Ectodermal cell (in vitro differentiated cells): ENCODE data around the gene C10orf90.

Experiments
- H3K27ac ChIP-seq: 2 replicates; pipeline ENCODE4 v1.7.0; 2013; ENCODE audit warnings: mild to moderate bottlenecking, low read depth, low read length; ENCODE audit not compliant: insufficient read depth, poor library complexity, severe bottlenecking
- H3K27me3 ChIP-seq: 2 replicates; pipeline ENCODE4 v1.7.0; 2013; ENCODE audit warnings: mild to moderate bottlenecking, low read length; ENCODE audit not compliant: insufficient read depth, control insufficient read depth, poor library complexity, severe bottlenecking
- H3K36me3 ChIP-seq: one replicate; pipeline ENCODE4 v1.7.0; 2013; ENCODE audit warnings: low read length; ENCODE audit not compliant: control insufficient read depth, insufficient read depth
- H3K4me1 ChIP-seq: one replicate; pipeline ENCODE4 v1.7.0; 2013; ENCODE audit warnings: low read length; ENCODE audit not compliant: control insufficient read depth, insufficient read depth
- H3K4me3 ChIP-seq: 2 replicates; pipeline ENCODE4 v1.7.0; 2013; ENCODE audit warnings: low read depth, low read length, control low read depth; ENCODE audit not compliant: insufficient read depth
- H3K9me3 ChIP-seq: 2 replicates; pipeline ENCODE4 v1.7.0; 2013; ENCODE audit warnings: mild to moderate bottlenecking, low read length, moderate library complexity; ENCODE audit not compliant: control insufficient read depth
- WGBS, 2 experiments: methylation state at CpG; one replicate each; pipeline ENCODE4 v1.1.7; 2013; ENCODE audit warnings: missing lambda C conversion rate in 2 of 2; 5-methylcytosine and 5-hydroxymethylcytosine counted together

C10orf90 gene

GRCh38 chr10:126696684-126697083 is 26.2 kb upstream of the C10orf90 start:
- Histone ChIP-seq H3K9me3 (no peaks in the 10 kb centered on the region), H3K27ac (no peak overlapping the region), H3K4me3 (no peak overlapping the region), H3K36me3 (no peaks in the 10 kb centered on the region), H3K27me3 (no peaks in the 10 kb centered on the region), H3K4me1 (no peaks in the 10 kb centered on the region)
- WGBS, 2 experiments = 77 to 84% methylated on average over 1 of the region's 1 CpG

- Histone ChIP-seq H3K27ac (no peak overlapping the region), H3K4me1 (peaks cover 12% of the 10 kb centered on the region), H3K27me3 (no peaks in the 10 kb centered on the region), H3K36me3 (no peaks in the 10 kb centered on the region), H3K4me3 (no peak overlapping the region), H3K9me3 (no peaks in the 10 kb centered on the region)
- WGBS, 2 experiments = 39 to 71% methylated on average over 1 of the region's 1 CpG
These were observed 21.0 kb upstream of the C10orf90 start for GRCh38 chr10:126691456-126691855.

GRCh38 chr10:126690534-126690933 is 20.0 kb upstream of the C10orf90 start:
- WGBS, 2 experiments = 51 to 64% methylated on average over 2 of the region's 2 CpGs
- no peaks in the 10 kb centered on the region for H3K9me3 ChIP-seq
- H3K27me3 ChIP-seq = no peaks in the 10 kb centered on the region
- no peaks in the 10 kb centered on the region for H3K36me3 ChIP-seq
- H3K27ac ChIP-seq = no peak overlapping the region
- peaks cover 12% of the 10 kb centered on the region for H3K4me1 ChIP-seq
- H3K4me3 ChIP-seq = no peak overlapping the region

GRCh38 chr10:126689461-126689994 is 19.0 kb upstream of the C10orf90 start:
- Histone ChIP-seq H3K27ac (no peak overlapping the region), H3K27me3 (no peaks in the 10 kb centered on the region), H3K4me3 (no peak overlapping the region), H3K9me3 (no peaks in the 10 kb centered on the region), H3K4me1 (peaks cover 12% of the 10 kb centered on the region), H3K36me3 (no peaks in the 10 kb centered on the region)
- 91 to 92% methylated on average over 4 of the region's 4 CpGs for WGBS, 2 experiments

- Histone ChIP-seq H3K9me3 (no peaks in the 10 kb centered on the region), H3K27me3 (no peaks in the 10 kb centered on the region), H3K27ac (peak overlapping the region; percentile 33), H3K36me3 (no peaks in the 10 kb centered on the region), H3K4me1 (peaks cover 12% of the 10 kb centered on the region), H3K4me3 (no peak overlapping the region)
- WGBS, 2 experiments = 31 to 36% methylated on average over 10 of the region's 10 CpGs
These were observed 16.7 kb upstream of the C10orf90 start for GRCh38 chr10:126687121-126687606.

GRCh38 chr10:126686719-126687118 is 16.2 kb upstream of the C10orf90 start:
- Histone ChIP-seq H3K27me3 (no peaks in the 10 kb centered on the region), H3K27ac (peak overlapping the region; percentile 33), H3K36me3 (no peaks in the 10 kb centered on the region), H3K9me3 (no peaks in the 10 kb centered on the region), H3K4me3 (no peak overlapping the region), H3K4me1 (peaks cover 12% of the 10 kb centered on the region)
- 84% methylated on average over 7 of the region's 7 CpGs for WGBS, 2 experiments

GRCh38 chr10:126686268-126686667 is 15.8 kb upstream of the C10orf90 start:
- Histone ChIP-seq H3K4me3 (no peak overlapping the region), H3K27me3 (no peaks in the 10 kb centered on the region), H3K9me3 (no peaks in the 10 kb centered on the region), H3K27ac (no peak overlapping the region), H3K4me1 (peaks cover 12% of the 10 kb centered on the region), H3K36me3 (no peaks in the 10 kb centered on the region)
- 63 to 70% methylated on average over 3 of the region's 3 CpGs for WGBS, 2 experiments

GRCh38 chr10:126685756-126686155 is 15.3 kb upstream of the C10orf90 start:
- Histone ChIP-seq H3K27ac (no peak overlapping the region), H3K9me3 (no peaks in the 10 kb centered on the region), H3K27me3 (no peaks in the 10 kb centered on the region), H3K4me3 (no peak overlapping the region), H3K4me1 (peaks cover 12% of the 10 kb centered on the region), H3K36me3 (no peaks in the 10 kb centered on the region)
- 92 to 94% methylated on average over 4 of the region's 4 CpGs for WGBS, 2 experiments

GRCh38 chr10:126684171-126684745 is 13.8 kb upstream of the C10orf90 start:
- H3K4me3 ChIP-seq = no peak overlapping the region
- H3K9me3 ChIP-seq = no peaks in the 10 kb centered on the region
- 86 to 94% methylated on average over 3 of the region's 3 CpGs for WGBS, 2 experiments
- peaks cover 12% of the 10 kb centered on the region for H3K4me1 ChIP-seq
- H3K36me3 ChIP-seq = no peaks in the 10 kb centered on the region
- H3K27ac ChIP-seq = no peak overlapping the region
- H3K27me3 ChIP-seq = no peaks in the 10 kb centered on the region

- H3K4me3 ChIP-seq = no peak overlapping the region
- WGBS, 2 experiments = 100% methylated on average over 1 of the region's 1 CpG
- H3K27ac ChIP-seq = no peak overlapping the region
- H3K9me3 ChIP-seq = no peaks in the 10 kb centered on the region
- H3K4me1 ChIP-seq = peaks cover 12% of the 10 kb centered on the region
- H3K27me3 ChIP-seq = no peaks in the 10 kb centered on the region
- H3K36me3 ChIP-seq = no peaks in the 10 kb centered on the region
These were observed 13.0 kb upstream of the C10orf90 start for GRCh38 chr10:126683466-126683865.
